ENCODE results near the gene GNS.

DNA sequence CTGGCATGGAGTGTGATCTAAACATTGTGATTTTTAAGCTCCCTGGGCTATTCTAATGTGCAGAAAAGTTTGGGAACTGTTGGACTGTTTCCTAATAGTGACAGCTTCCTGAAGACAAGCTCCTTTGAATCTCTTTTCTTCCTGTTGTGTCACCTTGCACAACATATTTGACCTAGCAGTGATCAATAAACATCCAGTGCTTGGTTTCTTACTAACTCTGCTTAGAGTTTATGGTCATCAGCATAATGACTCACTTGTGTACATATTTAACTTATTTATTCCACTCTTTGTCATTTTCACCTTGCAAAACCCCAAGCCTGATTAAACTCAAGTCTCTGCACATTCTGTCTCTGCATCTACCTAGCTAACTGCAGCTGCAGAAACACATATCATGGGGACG is 38.0 kb upstream of the GNS start:
- TF ChIP-seq CTCF (IDR thresholded peaks at IDR 0.05; ENCODE audit: low read depth, low read length, missing input control) = no peak
- TF ChIP-seq SP1 (IDR thresholded peaks at IDR 0.05) = peak; percentile 55
- no peak for TF ChIP-seq REST (IDR thresholded peaks at IDR 0.05)
- TF ChIP-seq, protein P1, sequence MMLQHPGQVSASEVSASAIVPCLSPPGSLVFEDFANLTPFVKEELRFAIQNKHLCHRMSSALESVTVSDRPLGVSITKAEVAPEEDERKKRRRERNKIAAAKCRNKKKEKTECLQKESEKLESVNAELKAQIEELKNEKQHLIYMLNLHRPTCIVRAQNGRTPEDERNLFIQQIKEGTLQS (IDR thresholded peaks at IDR 0.05) = no peak
- no peak for TF ChIP-seq RAD21 (IDR thresholded peaks at IDR 0.05)

Data from liver (tissue), 3 donors.